Measurements from ENCODE around the gene SLC37A1. TPM values are rescaled to one million over a fixed set of nuclear protein-coding genes. Genes with fewer than 3 reads are reported as not detected.

SLC37A1 gene
- total and polyA plus RNA-seq, 9 of the 15 experiments (the other 6 are each of a cell fraction or from before 2014, with no cell fraction given) = 0.06 to 3.4 (median 0.40) TPM

GRCh38 chr21:42520628-42521253 is 7.1 kb downstream of the SLC37A1 start (continued):
- TF ChIP-seq, protein P1, sequence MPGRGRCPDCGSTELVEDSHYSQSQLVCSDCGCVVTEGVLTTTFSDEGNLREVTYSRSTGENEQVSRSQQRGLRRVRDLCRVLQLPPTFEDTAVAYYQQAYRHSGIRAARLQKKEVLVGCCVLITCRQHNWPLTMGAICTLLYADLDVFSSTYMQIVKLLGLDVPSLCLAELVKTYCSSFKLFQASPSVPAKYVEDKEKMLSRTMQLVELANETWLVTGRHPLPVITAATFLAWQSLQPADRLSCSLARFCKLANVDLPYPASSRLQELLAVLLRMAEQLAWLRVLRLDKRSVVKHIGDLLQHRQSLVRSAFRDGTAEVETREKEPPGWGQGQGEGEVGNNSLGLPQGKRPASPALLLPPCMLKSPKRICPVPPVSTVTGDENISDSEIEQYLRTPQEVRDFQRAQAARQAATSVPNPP (IDR thresholded peaks at IDR 0.05; ENCODE audit: borderline replicate concordance, insufficient read depth, insufficient read length) = no peak
- TF ChIP-seq IRF2 (CRISPR knock-in tag; IDR thresholded peaks at IDR 0.05) (no peak), ZBTB7A (IDR thresholded peaks at IDR 0.05; ENCODE audit: borderline replicate concordance, control insufficient read depth, low read depth, low read length) (no peak), DMBX1 (CRISPR knock-in tag; IDR thresholded peaks at IDR 0.05; ENCODE audit: borderline replicate concordance) (no peak), ZC3H11A (IDR thresholded peaks at IDR 0.05; ENCODE audit: low read depth, low read length) (no peak), ZNF668 (CRISPR knock-in tag; IDR thresholded peaks at IDR 0.05) (no peak), NRF1 (conservative IDR thresholded peaks at IDR 0.05 in 1 of 2, IDR thresholded peaks at IDR 0.05 in 1 of 2) (peak in 1 of 2 experiments; percentile 22; a peak in 2 of 4 replicates), KLF16 (IDR thresholded peaks at IDR 0.05) (no peak), SMC3 (conservative IDR thresholded peaks at IDR 0.05; ENCODE audit: insufficient read depth, low read depth, low read length) (peak; percentile 33; the same call in 1 of the 2 replicates), ZNF511 (CRISPR knock-in tag; IDR thresholded peaks at IDR 0.05) (no peak), THAP7 (CRISPR knock-in tag; IDR thresholded peaks at IDR 0.05) (no peak), ZBTB5 (IDR thresholded peaks at IDR 0.05) (no peak), MYBL2 (IDR thresholded peaks at IDR 0.05; ENCODE audit: low read depth) (no peak), MYBL2 (CRISPR knock-in tag; IDR thresholded peaks at IDR 0.05; ENCODE audit: borderline replicate concordance) (no peak)
- TF ChIP-seq, protein P2, sequence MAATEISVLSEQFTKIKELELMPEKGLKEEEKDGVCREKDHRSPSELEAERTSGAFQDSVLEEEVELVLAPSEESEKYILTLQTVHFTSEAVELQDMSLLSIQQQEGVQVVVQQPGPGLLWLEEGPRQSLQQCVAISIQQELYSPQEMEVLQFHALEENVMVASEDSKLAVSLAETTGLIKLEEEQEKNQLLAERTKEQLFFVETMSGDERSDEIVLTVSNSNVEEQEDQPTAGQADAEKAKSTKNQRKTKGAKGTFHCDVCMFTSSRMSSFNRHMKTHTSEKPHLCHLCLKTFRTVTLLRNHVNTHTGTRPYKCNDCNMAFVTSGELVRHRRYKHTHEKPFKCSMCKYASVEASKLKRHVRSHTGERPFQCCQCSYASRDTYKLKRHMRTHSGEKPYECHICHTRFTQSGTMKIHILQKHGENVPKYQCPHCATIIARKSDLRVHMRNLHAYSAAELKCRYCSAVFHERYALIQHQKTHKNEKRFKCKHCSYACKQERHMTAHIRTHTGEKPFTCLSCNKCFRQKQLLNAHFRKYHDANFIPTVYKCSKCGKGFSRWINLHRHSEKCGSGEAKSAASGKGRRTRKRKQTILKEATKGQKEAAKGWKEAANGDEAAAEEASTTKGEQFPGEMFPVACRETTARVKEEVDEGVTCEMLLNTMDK (IDR thresholded peaks at IDR 0.05; ENCODE audit: borderline replicate concordance, insufficient read depth, low read depth, low read length, poor library complexity, severe bottlenecking) = no peak
- TF ChIP-seq, protein P3, sequence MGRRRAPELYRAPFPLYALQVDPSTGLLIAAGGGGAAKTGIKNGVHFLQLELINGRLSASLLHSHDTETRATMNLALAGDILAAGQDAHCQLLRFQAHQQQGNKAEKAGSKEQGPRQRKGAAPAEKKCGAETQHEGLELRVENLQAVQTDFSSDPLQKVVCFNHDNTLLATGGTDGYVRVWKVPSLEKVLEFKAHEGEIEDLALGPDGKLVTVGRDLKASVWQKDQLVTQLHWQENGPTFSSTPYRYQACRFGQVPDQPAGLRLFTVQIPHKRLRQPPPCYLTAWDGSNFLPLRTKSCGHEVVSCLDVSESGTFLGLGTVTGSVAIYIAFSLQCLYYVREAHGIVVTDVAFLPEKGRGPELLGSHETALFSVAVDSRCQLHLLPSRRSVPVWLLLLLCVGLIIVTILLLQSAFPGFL (CRISPR knock-in tag; IDR thresholded peaks at IDR 0.05) = 0 out of 2 replicates have a peak, but pooled peaks have one; percentile 78
- TF ChIP-seq, protein P4, sequence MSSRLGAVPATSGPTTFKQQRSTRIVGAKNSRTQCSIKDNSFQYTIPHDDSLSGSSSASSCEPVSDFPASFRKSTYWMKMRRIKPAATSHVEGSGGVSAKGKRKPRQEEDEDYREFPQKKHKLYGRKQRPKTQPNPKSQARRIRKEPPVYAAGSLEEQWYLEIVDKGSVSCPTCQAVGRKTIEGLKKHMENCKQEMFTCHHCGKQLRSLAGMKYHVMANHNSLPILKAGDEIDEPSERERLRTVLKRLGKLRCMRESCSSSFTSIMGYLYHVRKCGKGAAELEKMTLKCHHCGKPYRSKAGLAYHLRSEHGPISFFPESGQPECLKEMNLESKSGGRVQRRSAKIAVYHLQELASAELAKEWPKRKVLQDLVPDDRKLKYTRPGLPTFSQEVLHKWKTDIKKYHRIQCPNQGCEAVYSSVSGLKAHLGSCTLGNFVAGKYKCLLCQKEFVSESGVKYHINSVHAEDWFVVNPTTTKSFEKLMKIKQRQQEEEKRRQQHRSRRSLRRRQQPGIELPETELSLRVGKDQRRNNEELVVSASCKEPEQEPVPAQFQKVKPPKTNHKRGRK (tag; IDR thresholded peaks at IDR 0.05) = no peak

Measured in K562 (cell line).